Upper lobe of left lung (tissue), 4 donors: Measurements from ENCODE around the gene LPAR4.

Experiments used
- EP300 ChIP-seq, 4 donors: sonication (generic); formaldehyde crosslinking; IDR thresholded peaks; one replicate each; pipeline ENCODE4 v1.5.1; 2017; ENCODE audit warnings: antibody characterized with exemption in 4 of 4, control low read depth in 2 of 4
- POLR2A ChIP-seq, 4 donors: fragments of 450-650 bp; IDR thresholded peaks; one replicate each; pipeline ENCODE4 v1.5.1; 2016 to 2017; ENCODE audit warnings: antibody characterized with exemption in 4 of 4, mild to moderate bottlenecking in 2 of 4
- POLR2AphosphoS5 ChIP-seq, 2 donors: sonication (generic); formaldehyde crosslinking; IDR thresholded peaks; one replicate each; pipeline ENCODE4 v1.5.1; 2017; ENCODE audit warnings: antibody characterized with exemption in 2 of 2
- TF ChIP-seq, protein P1 (sequence below), 6 experiments: fragments of 450-650 bp in 4 of 6; fragments of 200-600 bp in 2 of 6; sonication (generic) in 2 of 6; IDR thresholded peaks; one replicate each; pipeline ENCODE4 v1.5.1; 2016 to 2019; ENCODE audit warnings: antibody characterized with exemption in 6 of 6

DNA sequence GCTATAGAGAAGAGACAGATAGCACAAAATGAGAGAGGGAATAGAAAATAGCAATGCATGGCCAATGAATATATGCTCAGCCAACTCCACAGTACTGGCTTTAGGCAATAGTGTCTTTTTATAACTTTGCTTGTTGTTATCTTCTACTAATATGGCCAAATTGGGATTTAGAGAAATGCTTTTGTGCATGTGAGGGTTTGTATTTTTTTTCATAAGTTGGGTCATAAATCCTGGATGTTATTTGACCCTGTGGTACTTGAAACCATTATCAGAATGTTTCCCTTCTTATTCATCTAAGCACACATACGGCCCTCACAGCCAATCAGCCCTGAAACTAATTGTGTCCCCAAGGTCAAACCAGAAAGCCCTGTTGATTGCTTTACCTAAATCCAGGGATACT is 35.2 kb upstream of the LPAR4 start:
- TF ChIP-seq, protein P1, sequence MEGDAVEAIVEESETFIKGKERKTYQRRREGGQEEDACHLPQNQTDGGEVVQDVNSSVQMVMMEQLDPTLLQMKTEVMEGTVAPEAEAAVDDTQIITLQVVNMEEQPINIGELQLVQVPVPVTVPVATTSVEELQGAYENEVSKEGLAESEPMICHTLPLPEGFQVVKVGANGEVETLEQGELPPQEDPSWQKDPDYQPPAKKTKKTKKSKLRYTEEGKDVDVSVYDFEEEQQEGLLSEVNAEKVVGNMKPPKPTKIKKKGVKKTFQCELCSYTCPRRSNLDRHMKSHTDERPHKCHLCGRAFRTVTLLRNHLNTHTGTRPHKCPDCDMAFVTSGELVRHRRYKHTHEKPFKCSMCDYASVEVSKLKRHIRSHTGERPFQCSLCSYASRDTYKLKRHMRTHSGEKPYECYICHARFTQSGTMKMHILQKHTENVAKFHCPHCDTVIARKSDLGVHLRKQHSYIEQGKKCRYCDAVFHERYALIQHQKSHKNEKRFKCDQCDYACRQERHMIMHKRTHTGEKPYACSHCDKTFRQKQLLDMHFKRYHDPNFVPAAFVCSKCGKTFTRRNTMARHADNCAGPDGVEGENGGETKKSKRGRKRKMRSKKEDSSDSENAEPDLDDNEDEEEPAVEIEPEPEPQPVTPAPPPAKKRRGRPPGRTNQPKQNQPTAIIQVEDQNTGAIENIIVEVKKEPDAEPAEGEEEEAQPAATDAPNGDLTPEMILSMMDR (IDR thresholded peaks at IDR 0.05), result no peak
- TF ChIP-seq POLR2A (IDR thresholded peaks at IDR 0.05) (no peak), POLR2AphosphoS5 (IDR thresholded peaks at IDR 0.05) (no peak), EP300 (IDR thresholded peaks at IDR 0.05) (no peak)
